CD8-positive, alpha-beta memory T cell (primary cell): Measurements from ENCODE around the gene BTBD9. TPM values are rescaled to one million over a fixed set of nuclear protein-coding genes. Genes with fewer than 3 reads are reported as not detected.

Experiments used
- CTCF ChIA-PET: fragments of 350-600 bp; sonication (Branson Sonifier 250); formaldehyde crosslinking; loops from one replicate; lab custom pipeline; 2021; ENCODE audit warnings: antibody characterized with exemption; lab: Charles Lee
- POLR2A ChIA-PET: fragments of 350-600 bp; sonication (Branson Sonifier 250); formaldehyde crosslinking; loops from one replicate; lab custom pipeline; 2021; ENCODE audit warnings: antibody characterized with exemption; lab: Charles Lee
- DNase-seq, 5 donors: peaks; one replicate each; pipeline versions ENCODE4 v3.0.0 to v3.0.0-alpha.2; 2020 to 2022; ENCODE audit warnings: mixed read lengths in 1 of 5
- H3K27ac ChIP-seq: one replicate; pipeline ENCODE4 v1.7.0; 2013; ENCODE audit warnings: low read depth, mild to moderate bottlenecking, low read length, moderate library complexity
- H3K27me3 ChIP-seq: 2 replicates; pipeline ENCODE4 v1.7.0; 2013; ENCODE audit warnings: low read length, mild to moderate bottlenecking; ENCODE audit not compliant: insufficient read depth, poor library complexity, severe bottlenecking
- H3K36me3 ChIP-seq: 2 replicates; pipeline ENCODE4 v1.7.0; 2013; ENCODE audit warnings: mild to moderate bottlenecking, low read length, moderate library complexity; ENCODE audit not compliant: insufficient read depth
- H3K4me1 ChIP-seq: 2 replicates; pipeline ENCODE4 v1.7.0; 2013; ENCODE audit warnings: mild to moderate bottlenecking, low read length, moderate library complexity; ENCODE audit not compliant: insufficient read depth
- H3K4me3 ChIP-seq: 2 replicates; pipeline ENCODE4 v1.7.0; 2013; ENCODE audit warnings: mild to moderate bottlenecking, low read length
- H3K9me3 ChIP-seq: 2 replicates; pipeline ENCODE4 v1.7.0; 2013; ENCODE audit warnings: mild to moderate bottlenecking, low read length
- H3K27ac Mint-ChIP-seq, 8 donors: one replicate each; pipeline ENCODE4 v1.8.0; 2020 to 2021; ENCODE audit warnings: mixed read lengths in 8 of 8, mild to moderate bottlenecking in 6 of 8, inconsistent platforms in 3 of 8, moderate library complexity in 3 of 8
- H3K27me3 Mint-ChIP-seq, 2 donors: one replicate each; pipeline ENCODE4 v1.8.0; 2020 to 2021; ENCODE audit warnings: mixed read lengths in 2 of 2, mild to moderate bottlenecking in 1 of 2, moderate library complexity in 1 of 2
- H3K36me3 Mint-ChIP-seq, 3 donors: one replicate each; pipeline ENCODE4 v1.8.0; 2020 to 2021; ENCODE audit warnings: mixed read lengths in 3 of 3, inconsistent platforms in 1 of 3, mild to moderate bottlenecking in 1 of 3
- H3K4me1 Mint-ChIP-seq, 3 donors: one replicate each; pipeline ENCODE4 v1.8.0; 2020 to 2021; ENCODE audit warnings: mixed read lengths in 3 of 3, inconsistent platforms in 1 of 3, mild to moderate bottlenecking in 1 of 3
- H3K4me3 Mint-ChIP-seq, 7 donors: one replicate each; pipeline ENCODE4 v1.8.0; 2020 to 2021; ENCODE audit warnings: mixed read lengths in 7 of 7, mild to moderate bottlenecking in 6 of 7, moderate library complexity in 4 of 7, inconsistent platforms in 2 of 7
- H3K9me3 Mint-ChIP-seq, 5 donors: one replicate each; pipeline ENCODE4 v1.8.0; 2020 to 2022; ENCODE audit warnings: mixed read lengths in 5 of 5, mild to moderate bottlenecking in 3 of 5, moderate library complexity in 2 of 5, inconsistent platforms in 1 of 5
- polyA plus RNA-seq: library from polyadenylated mRNA; unstranded; fragments of 300-500 nt; fragmentation: Illumina TruSeq; gene quantifications from one replicate; pipeline ENCODE4 v1.2.3, GENCODE V29; 2021
- total RNA-seq, 2 experiments: library from RNA; stranded (reverse); gene quantifications; one replicate each; pipeline ENCODE4 v1.2.3, GENCODE V29; 2021

The BTBD9 gene
- total and polyA plus RNA-seq, 3 experiments from 2014 or later, result 12.2 to 17.7 (median 14.9) TPM

DNA sequence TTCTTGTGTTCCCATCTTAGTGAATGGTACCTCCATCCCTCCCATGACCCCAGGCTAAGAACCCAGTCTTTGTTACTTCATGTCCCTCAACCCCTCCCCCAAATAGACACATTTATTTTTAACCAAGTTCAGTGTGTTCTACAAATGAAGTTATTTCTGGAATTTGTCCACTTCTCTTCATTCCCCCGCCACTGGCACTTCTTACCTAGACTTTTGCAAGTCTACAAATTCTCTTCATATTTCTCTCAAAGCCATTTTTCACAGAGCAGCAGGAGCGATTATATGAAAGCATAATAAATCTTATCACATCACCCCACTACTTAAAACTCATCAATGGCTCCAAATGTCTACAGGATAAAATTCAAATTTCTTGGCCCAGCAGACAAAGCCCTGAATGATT, 131.4 kb downstream of the BTBD9 start:
- Mint-ChIP-seq H3K4me1 (no peaks in the 10 kb centered on the region), H3K36me3 (no peaks in the 10 kb centered on the region), H3K27me3 (no peaks in the 10 kb centered on the region), H3K9me3 (no peaks in the 10 kb centered on the region), H3K4me3 (no peak overlapping the region), H3K27ac (no peak overlapping the region)
- Histone ChIP-seq H3K27me3 (no peaks in the 10 kb centered on the region), H3K36me3 (no peaks in the 10 kb centered on the region), H3K27ac (no peak overlapping the region), H3K9me3 (no peaks in the 10 kb centered on the region), H3K4me3 (no peak overlapping the region), H3K4me1 (no peaks in the 10 kb centered on the region)
- POLR2A ChIA-PET, result no interaction called here
- CTCF ChIA-PET, result no interaction called here
- DNase-seq, result no peak

DNA sequence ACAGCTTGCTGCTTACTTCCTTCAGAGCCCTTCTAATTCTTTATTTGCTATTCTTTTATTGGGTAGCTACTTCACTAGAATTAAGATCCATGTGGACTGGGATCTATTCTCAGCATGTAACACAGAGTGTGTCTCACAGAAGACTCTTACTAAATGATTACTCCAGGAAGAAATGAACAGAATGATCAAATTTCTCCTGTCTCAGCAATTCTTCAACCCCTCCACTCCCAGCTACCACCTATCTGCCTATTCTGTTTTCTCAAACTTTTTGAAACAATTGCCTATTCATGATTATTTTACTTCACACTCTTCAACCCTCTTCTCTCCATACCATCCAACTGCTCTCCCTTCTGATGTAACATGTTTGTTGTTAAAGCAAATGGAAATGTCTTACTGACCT, 132.6 kb downstream of the BTBD9 start:
- CTCF ChIA-PET, result no interaction called here
- Histone ChIP-seq H3K4me1 (no peaks in the 10 kb centered on the region), H3K9me3 (no peaks in the 10 kb centered on the region), H3K27ac (no peak overlapping the region), H3K4me3 (no peak overlapping the region), H3K27me3 (no peaks in the 10 kb centered on the region), H3K36me3 (no peaks in the 10 kb centered on the region)
- Mint-ChIP-seq H3K4me3 (no peak overlapping the region), H3K36me3 (no peaks in the 10 kb centered on the region), H3K27ac (no peak overlapping the region), H3K4me1 (no peaks in the 10 kb centered on the region), H3K9me3 (no peaks in the 10 kb centered on the region), H3K27me3 (no peaks in the 10 kb centered on the region)
- no peak for DNase-seq
- POLR2A ChIA-PET, result no interaction called here

DNA sequence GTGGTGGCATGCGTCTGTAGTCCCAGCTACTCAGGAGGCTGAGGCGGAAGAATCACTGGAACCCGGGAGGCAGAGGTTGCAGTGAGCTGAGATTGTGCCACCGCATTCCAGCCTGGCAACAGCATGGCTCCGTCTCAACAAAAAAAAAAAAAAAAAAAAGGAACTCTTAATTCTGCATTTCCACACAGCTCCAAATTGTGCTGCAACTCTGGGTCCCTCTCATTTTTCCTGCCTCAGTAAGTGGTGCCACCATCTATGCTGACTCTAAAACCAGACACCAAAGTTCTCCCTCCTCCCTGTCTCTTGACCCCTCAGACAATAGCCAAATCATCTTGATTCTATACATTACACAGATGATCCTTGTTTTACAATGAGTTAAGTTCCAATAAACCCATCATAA, 133.9 kb downstream of the BTBD9 start:
- no peak overlapping the region for H3K4me3 ChIP-seq
- H3K4me3 Mint-ChIP-seq, result no peak overlapping the region
- H3K27ac ChIP-seq, result no peak overlapping the region
- no peaks in the 10 kb centered on the region for H3K27me3 Mint-ChIP-seq
- H3K36me3 ChIP-seq, result no peaks in the 10 kb centered on the region
- DNase-seq, result no peak
- H3K9me3 ChIP-seq, result no peaks in the 10 kb centered on the region
- no peaks in the 10 kb centered on the region for H3K4me1 Mint-ChIP-seq
- ChIA-PET CTCF (interaction anchor here (1.3 kb wide), 1 partner anchor 12 kb away, joined by 3 read pairs; no protein-coding TSS in a partner anchor), POLR2A (no interaction called here)
- H3K27ac Mint-ChIP-seq, result no peak overlapping the region
- H3K36me3 Mint-ChIP-seq, result no peaks in the 10 kb centered on the region
- H3K27me3 ChIP-seq, result no peaks in the 10 kb centered on the region
- H3K9me3 Mint-ChIP-seq, result no peaks in the 10 kb centered on the region
- H3K4me1 ChIP-seq, result no peaks in the 10 kb centered on the region

DNA sequence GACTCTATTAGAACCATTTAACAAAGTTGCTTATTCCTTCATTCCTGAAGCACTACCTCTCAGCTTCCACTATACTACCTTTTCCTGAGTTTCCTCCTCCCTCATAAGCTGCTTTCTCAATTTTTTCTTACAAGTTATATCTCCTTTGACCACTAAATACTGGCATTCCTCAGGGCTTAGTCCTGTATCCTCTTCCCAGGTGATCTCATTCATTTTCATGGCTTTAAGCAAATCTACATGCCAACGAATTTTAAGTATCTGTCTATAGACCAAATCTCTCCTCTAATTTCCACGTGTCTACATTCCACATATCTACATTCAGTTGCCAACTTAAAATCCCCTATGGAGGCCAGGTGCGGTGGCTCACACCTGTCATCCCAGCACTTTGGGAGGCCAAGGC, 134.7 kb downstream of the BTBD9 start:
- H3K4me3 ChIP-seq, result no peak overlapping the region
- H3K9me3 ChIP-seq, result no peaks in the 10 kb centered on the region
- H3K27me3 Mint-ChIP-seq, result no peaks in the 10 kb centered on the region
- ChIA-PET POLR2A (no interaction called here), CTCF (no interaction called here)
- H3K36me3 ChIP-seq, result no peaks in the 10 kb centered on the region
- H3K9me3 Mint-ChIP-seq, result no peaks in the 10 kb centered on the region
- no peak overlapping the region for H3K4me3 Mint-ChIP-seq
- H3K36me3 Mint-ChIP-seq, result no peaks in the 10 kb centered on the region
- H3K4me1 ChIP-seq, result no peaks in the 10 kb centered on the region
- no peaks in the 10 kb centered on the region for H3K4me1 Mint-ChIP-seq
- no peak for DNase-seq
- H3K27me3 ChIP-seq, result no peaks in the 10 kb centered on the region
- no peak overlapping the region for H3K27ac Mint-ChIP-seq
- H3K27ac ChIP-seq, result no peak overlapping the region

DNA sequence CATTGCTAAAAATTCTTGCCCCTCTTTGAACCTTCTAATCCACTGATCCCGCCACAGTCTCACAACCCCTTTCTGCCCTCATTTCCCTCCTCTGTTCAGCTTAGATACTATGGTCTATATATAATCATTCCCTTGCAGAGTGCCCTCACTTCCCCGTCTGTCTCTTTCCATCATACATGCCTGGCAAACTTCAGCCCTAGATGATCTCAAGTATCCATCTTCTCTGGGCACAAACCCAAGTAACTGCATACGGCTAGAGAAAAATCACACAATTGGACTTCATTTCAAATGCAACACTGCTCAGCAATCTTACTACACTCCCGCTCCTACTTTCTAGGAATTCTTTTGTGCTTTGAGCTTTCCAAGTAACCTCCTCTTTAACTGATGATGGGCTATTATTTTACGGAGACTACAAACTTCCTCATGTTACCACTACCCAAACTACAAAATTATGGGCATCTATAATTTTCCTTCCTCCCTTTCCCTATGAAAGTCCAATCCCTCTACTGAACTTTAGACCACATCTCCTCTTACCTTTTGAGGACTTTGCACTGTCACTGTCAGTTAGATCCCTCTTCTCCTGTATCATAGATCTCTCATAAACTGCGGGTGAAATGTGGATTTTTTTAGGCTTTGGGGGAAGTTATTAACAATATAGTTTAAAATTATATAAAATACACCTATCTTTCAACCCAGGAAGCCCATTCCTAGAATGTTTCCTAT, 135.6 kb downstream of the BTBD9 start:
- no peak overlapping the region for H3K4me3 ChIP-seq
- ChIA-PET POLR2A (no interaction called here), CTCF (no interaction called here)
- H3K27me3 ChIP-seq, result no peaks in the 10 kb centered on the region
- H3K9me3 Mint-ChIP-seq, result no peaks in the 10 kb centered on the region
- no peak overlapping the region for H3K27ac Mint-ChIP-seq
- H3K4me1 Mint-ChIP-seq, result no peaks in the 10 kb centered on the region
- H3K36me3 ChIP-seq, result no peaks in the 10 kb centered on the region
- H3K27ac ChIP-seq, result no peak overlapping the region
- no peaks in the 10 kb centered on the region for H3K36me3 Mint-ChIP-seq
- H3K4me3 Mint-ChIP-seq, result no peak overlapping the region
- no peaks in the 10 kb centered on the region for H3K27me3 Mint-ChIP-seq
- H3K9me3 ChIP-seq, result no peaks in the 10 kb centered on the region
- H3K4me1 ChIP-seq, result no peaks in the 10 kb centered on the region
- no peak for DNase-seq

DNA sequence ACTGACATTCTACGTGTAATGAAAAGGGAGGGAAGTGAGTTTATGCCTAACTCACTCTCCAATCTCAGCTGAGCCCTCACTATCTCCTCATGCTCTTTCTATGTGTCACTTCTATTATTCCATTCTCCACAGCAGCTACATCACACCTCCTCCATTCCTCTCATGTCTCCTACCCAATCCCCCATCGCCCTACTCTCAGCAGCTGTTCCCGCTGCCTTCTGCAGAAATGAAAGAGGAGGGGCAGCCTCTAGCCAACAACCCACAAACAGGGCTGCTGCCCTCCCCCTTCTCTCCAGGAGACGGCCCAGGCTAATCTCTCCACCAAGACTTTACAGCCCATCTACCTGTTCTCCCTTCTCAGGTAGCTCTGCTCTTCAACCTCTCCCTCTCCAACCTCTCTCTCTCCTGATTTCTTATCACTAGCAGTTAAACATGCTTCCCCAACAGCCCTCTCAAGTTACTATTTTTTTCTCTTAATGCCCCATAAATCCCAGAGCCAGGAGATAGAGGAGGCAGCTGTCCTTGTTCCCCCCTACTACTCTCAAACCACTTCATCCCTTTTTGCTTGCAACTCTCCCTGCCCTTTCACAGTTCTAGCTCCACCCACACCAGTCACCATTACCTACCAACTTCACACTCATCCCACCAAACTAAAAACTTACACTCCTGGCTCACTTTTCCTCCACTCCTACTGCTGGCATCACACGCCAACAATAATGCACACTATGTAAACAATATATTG, 136.5 kb downstream of the BTBD9 start:
- peaks cover 0 to 2% (median 0%) of the 10 kb centered on the region in 3 donors for H3K4me1 Mint-ChIP-seq
- H3K27ac ChIP-seq, result no peak overlapping the region
- H3K27me3 Mint-ChIP-seq, result no peaks in the 10 kb centered on the region
- no peaks in the 10 kb centered on the region for H3K4me1 ChIP-seq
- no peak overlapping the region for H3K4me3 ChIP-seq
- no peaks in the 10 kb centered on the region for H3K9me3 ChIP-seq
- CTCF ChIA-PET, result no interaction called here
- H3K4me3 Mint-ChIP-seq, result no peak overlapping the region
- no peaks in the 10 kb centered on the region for H3K9me3 Mint-ChIP-seq
- no peak for DNase-seq
- POLR2A ChIA-PET, result no interaction called here
- no peaks in the 10 kb centered on the region for H3K36me3 ChIP-seq
- no peaks in the 10 kb centered on the region for H3K36me3 Mint-ChIP-seq
- H3K27me3 ChIP-seq, result no peaks in the 10 kb centered on the region
- H3K27ac Mint-ChIP-seq, result no peak overlapping the region

DNA sequence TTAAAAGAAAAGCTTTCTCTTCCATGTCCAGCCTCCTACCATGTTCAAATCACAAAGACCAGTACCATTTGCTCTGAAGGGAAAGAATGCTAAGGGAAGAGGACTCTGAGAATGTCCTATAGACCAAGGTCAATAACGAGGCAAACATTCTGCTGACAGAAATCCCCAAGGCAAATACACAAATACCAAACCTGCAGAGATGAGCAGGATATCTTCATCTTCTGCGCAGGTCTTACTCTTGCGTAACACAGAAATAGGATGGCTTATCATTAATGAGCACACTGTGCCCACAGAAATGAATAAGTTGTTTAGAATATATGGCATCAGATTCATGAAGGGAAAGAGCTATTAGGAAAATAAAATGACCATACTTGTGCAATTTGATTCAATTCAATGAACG, 137.3 kb downstream of the BTBD9 start:
- Mint-ChIP-seq H3K27me3 (no peaks in the 10 kb centered on the region), H3K4me3 (no peak overlapping the region), H3K9me3 (no peaks in the 10 kb centered on the region), H3K27ac (no peak overlapping the region), H3K36me3 (no peaks in the 10 kb centered on the region), H3K4me1 (peaks cover 0 to 3% (median 0%) of the 10 kb centered on the region in 3 donors)
- ChIA-PET CTCF (interaction anchor here (1.1 kb wide), 1 partner anchor 8 kb away, joined by 3 read pairs; no protein-coding TSS in a partner anchor), POLR2A (no interaction called here)
- Histone ChIP-seq H3K9me3 (no peaks in the 10 kb centered on the region), H3K4me3 (no peak overlapping the region), H3K27me3 (no peaks in the 10 kb centered on the region), H3K4me1 (no peaks in the 10 kb centered on the region), H3K36me3 (no peaks in the 10 kb centered on the region), H3K27ac (no peak overlapping the region)
- DNase-seq, result no peak

DNA sequence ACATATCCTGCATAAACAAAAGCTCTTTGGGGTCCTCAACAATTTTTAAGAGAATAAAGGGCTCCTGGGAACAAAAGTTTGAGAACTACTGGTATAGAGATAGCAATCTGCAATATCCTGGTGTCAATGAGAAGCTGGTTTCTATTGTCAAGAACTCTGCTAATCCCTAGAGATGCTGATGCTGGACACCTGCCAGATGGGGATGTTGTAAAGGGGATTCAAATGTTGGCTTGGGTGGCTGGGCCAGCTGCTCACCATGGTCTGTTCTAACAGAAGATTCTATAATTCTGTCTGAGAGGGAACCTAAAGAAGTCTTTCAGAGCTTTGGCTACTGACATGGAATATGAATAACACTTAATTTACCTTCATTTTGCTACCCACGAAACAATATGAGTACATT, 137.8 kb downstream of the BTBD9 start:
- no peaks in the 10 kb centered on the region for H3K27me3 ChIP-seq
- no peaks in the 10 kb centered on the region for H3K36me3 ChIP-seq
- no peaks in the 10 kb centered on the region for H3K9me3 Mint-ChIP-seq
- H3K36me3 Mint-ChIP-seq, result no peaks in the 10 kb centered on the region
- H3K27ac Mint-ChIP-seq, result no peak overlapping the region
- DNase-seq, result no peak
- H3K4me3 ChIP-seq, result no peak overlapping the region
- H3K4me1 ChIP-seq, result no peaks in the 10 kb centered on the region
- POLR2A ChIA-PET, result no interaction called here
- no peak overlapping the region for H3K4me3 Mint-ChIP-seq
- H3K27me3 Mint-ChIP-seq, result no peaks in the 10 kb centered on the region
- no peak overlapping the region for H3K27ac ChIP-seq
- peaks cover 0 to 3% (median 0%) of the 10 kb centered on the region in 3 donors for H3K4me1 Mint-ChIP-seq
- no peaks in the 10 kb centered on the region for H3K9me3 ChIP-seq
- CTCF ChIA-PET, result interaction anchor here (1.1 kb wide), 1 partner anchor 8 kb away, joined by 3 read pairs; no protein-coding TSS in a partner anchor
